Osteoblast (primary cell): ENCODE measurements around the gene ABCG1. TPM values are rescaled to one million over a fixed set of nuclear protein-coding genes. Genes with fewer than 3 reads are reported as not detected.

Source experiments
- DNase-seq: peaks from one replicate; pipeline ENCODE4 v3.0.0; 2011; ENCODE audit warnings: low spot score, mixed read lengths; ENCODE audit not compliant: insufficient read length; ENCODE audit errors: missing footprints
- H2AFZ ChIP-seq: 2 replicates; pipeline ENCODE4 v1.6.0; 2011; ENCODE audit warnings: mild to moderate bottlenecking, low read length
- H3K27ac ChIP-seq: 2 replicates; pipeline ENCODE4 v1.5.1; 2011; ENCODE audit warnings: mild to moderate bottlenecking, low read depth, low read length, moderate library complexity
- H3K27me3 ChIP-seq: 2 replicates; pipeline ENCODE4 v1.6.0; 2012; ENCODE audit warnings: mild to moderate bottlenecking, control low read depth, inconsistent platforms, low read length, moderate library complexity; ENCODE audit not compliant: insufficient read depth
- H3K36me3 ChIP-seq: 2 replicates; pipeline ENCODE4 v1.5.1; 2011; ENCODE audit warnings: mild to moderate bottlenecking, low read length, control low read depth, moderate library complexity; ENCODE audit not compliant: insufficient read depth
- H3K4me1 ChIP-seq: 2 replicates; pipeline ENCODE4 v1.5.1; 2011; ENCODE audit warnings: mild to moderate bottlenecking, low read length, control low read depth, moderate library complexity; ENCODE audit not compliant: insufficient read depth
- H3K4me2 ChIP-seq: 2 replicates; pipeline ENCODE4 v1.6.0; 2011; ENCODE audit warnings: mild to moderate bottlenecking, low read length; ENCODE audit not compliant: insufficient read depth
- H3K4me3 ChIP-seq: fragments of 200-600 bp; sonication (generic); 3 replicates; pipeline ENCODE4 v1.5.1; 2012; ENCODE audit warnings: mild to moderate bottlenecking, low read length, inconsistent platforms; ENCODE audit not compliant: insufficient read depth
- H3K79me2 ChIP-seq: 2 replicates; pipeline ENCODE4 v1.6.0; 2012; ENCODE audit warnings: mild to moderate bottlenecking, low read length, control low read depth, inconsistent platforms; ENCODE audit not compliant: insufficient read depth
- H3K9me3 ChIP-seq: 2 replicates; pipeline ENCODE4 v1.5.1; 2011; ENCODE audit warnings: low read depth, low read length, control low read depth
- H4K20me1 ChIP-seq: 2 replicates; pipeline ENCODE4 v1.6.0; 2012; ENCODE audit warnings: mild to moderate bottlenecking, low read length, control low read depth; ENCODE audit not compliant: insufficient read depth
- total RNA-seq: library from RNA; depleted of rRNA; stranded (reverse); fragments of >200 nt; gene quantifications from 2 replicates; pipeline ENCODE4 v1.2.3, GENCODE V29; 2012
- TF ChIP-seq, protein P1 (sequence below): IDR thresholded peaks from 2 replicates; pipeline ENCODE4 v1.5.1; 2011; ENCODE audit warnings: mild to moderate bottlenecking, low read depth, low read length, moderate library complexity; ENCODE audit errors: extremely low read depth

ABCG1 gene
- total RNA-seq, 1 donor: 0.72 TPM

- Histone ChIP-seq H4K20me1 (no peaks in the 10 kb centered on the region), H3K4me1 (no peaks in the 10 kb centered on the region), H3K27me3 (peaks cover 43% of the 10 kb centered on the region), H3K4me3 (no peak overlapping the region), H3K79me2 (no peaks in the 10 kb centered on the region), H3K4me2 (no peak overlapping the region), H3K27ac (no peak overlapping the region), H3K9me3 (no peaks in the 10 kb centered on the region), H3K36me3 (no peaks in the 10 kb centered on the region), H2AFZ (no peak overlapping the region)
- TF ChIP-seq, protein P1, sequence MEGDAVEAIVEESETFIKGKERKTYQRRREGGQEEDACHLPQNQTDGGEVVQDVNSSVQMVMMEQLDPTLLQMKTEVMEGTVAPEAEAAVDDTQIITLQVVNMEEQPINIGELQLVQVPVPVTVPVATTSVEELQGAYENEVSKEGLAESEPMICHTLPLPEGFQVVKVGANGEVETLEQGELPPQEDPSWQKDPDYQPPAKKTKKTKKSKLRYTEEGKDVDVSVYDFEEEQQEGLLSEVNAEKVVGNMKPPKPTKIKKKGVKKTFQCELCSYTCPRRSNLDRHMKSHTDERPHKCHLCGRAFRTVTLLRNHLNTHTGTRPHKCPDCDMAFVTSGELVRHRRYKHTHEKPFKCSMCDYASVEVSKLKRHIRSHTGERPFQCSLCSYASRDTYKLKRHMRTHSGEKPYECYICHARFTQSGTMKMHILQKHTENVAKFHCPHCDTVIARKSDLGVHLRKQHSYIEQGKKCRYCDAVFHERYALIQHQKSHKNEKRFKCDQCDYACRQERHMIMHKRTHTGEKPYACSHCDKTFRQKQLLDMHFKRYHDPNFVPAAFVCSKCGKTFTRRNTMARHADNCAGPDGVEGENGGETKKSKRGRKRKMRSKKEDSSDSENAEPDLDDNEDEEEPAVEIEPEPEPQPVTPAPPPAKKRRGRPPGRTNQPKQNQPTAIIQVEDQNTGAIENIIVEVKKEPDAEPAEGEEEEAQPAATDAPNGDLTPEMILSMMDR: no peak
- DNase-seq: peak; percentile 73
These were observed 2.8 kb downstream of the ABCG1 start for GRCh38 chr21:42221581-42222345.

DNA sequence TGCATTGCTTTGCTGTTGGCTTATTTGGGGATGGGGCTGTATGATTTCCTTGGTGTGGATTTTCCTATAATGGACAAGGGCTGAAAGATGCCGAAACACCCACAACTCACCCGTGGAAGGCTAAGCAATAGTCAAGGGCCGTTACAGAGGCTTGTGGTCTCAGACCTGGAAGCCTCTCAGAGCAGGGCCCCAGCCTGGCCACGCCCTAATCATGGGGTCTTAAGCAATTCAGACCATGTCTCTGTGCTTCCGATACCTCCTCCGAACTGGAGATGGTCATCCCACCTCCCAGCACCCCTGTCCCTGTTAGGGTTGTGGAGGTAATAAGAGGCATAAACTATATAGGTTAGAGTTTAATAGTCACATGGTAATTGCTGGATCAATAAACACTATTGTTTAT, 3.4 kb downstream of the ABCG1 start:
- Histone ChIP-seq H3K4me3 (no peak overlapping the region), H4K20me1 (no peaks in the 10 kb centered on the region), H3K27me3 (peaks cover 43% of the 10 kb centered on the region), H3K4me2 (no peak overlapping the region), H3K4me1 (no peaks in the 10 kb centered on the region), H2AFZ (no peak overlapping the region), H3K9me3 (no peaks in the 10 kb centered on the region), H3K79me2 (no peaks in the 10 kb centered on the region), H3K27ac (no peak overlapping the region), H3K36me3 (no peaks in the 10 kb centered on the region)
- TF ChIP-seq, protein P1: no peak
- DNase-seq: peak; percentile 21

- no peaks in the 10 kb centered on the region for H3K4me1 ChIP-seq
- H4K20me1 ChIP-seq: no peaks in the 10 kb centered on the region
- H3K4me2 ChIP-seq: no peak overlapping the region
- H2AFZ ChIP-seq: no peak overlapping the region
- H3K27me3 ChIP-seq: peaks cover 41% of the 10 kb centered on the region
- no peaks in the 10 kb centered on the region for H3K9me3 ChIP-seq
- no peaks in the 10 kb centered on the region for H3K36me3 ChIP-seq
- TF ChIP-seq, protein P1: no peak
- H3K79me2 ChIP-seq: no peaks in the 10 kb centered on the region
- no peak overlapping the region for H3K27ac ChIP-seq
- peak; percentile 84 for DNase-seq
- H3K4me3 ChIP-seq: no peak overlapping the region
These were observed 4.0 kb downstream of the ABCG1 start for GRCh38 chr21:42222821-42223390.

- Histone ChIP-seq H3K36me3 (no peaks in the 10 kb centered on the region), H3K4me2 (no peak overlapping the region), H4K20me1 (no peaks in the 10 kb centered on the region), H3K27me3 (peaks cover 30% of the 10 kb centered on the region), H3K27ac (no peak overlapping the region), H2AFZ (no peak overlapping the region), H3K4me3 (no peak overlapping the region), H3K9me3 (no peaks in the 10 kb centered on the region), H3K4me1 (no peaks in the 10 kb centered on the region), H3K79me2 (no peaks in the 10 kb centered on the region)
- TF ChIP-seq, protein P1: no peak
- peak; percentile 79 for DNase-seq
These were observed 5.1 kb downstream of the ABCG1 start for GRCh38 chr21:42223826-42224575.
